Urothelium cell line (cell line): ENCODE results near the gene DCAF6.
A peak's percentile ranks its signal among the peaks of the same experiment; 100 is the strongest.

Experiments
- DNase-seq: peaks from one replicate; pipeline ENCODE4 v3.0.0; 2011; ENCODE audit warnings: low spot score, mixed read lengths
- FAIRE-seq: peaks from 2 replicates; lab custom pipeline; 2011; peaks lifted over from hg19 to GRCh38; lab: Jason Lieb, UNC

Gene DCAF6

GRCh38 chr1:168083456-168084325 is 147.2 kb downstream of the DCAF6 start:
- DNase-seq (no peak), FAIRE-seq (no peak)

GRCh38 chr1:168084396-168085231 is 148.1 kb downstream of the DCAF6 start:
- FAIRE-seq (no peak), DNase-seq (peak; percentile 67)

DNA sequence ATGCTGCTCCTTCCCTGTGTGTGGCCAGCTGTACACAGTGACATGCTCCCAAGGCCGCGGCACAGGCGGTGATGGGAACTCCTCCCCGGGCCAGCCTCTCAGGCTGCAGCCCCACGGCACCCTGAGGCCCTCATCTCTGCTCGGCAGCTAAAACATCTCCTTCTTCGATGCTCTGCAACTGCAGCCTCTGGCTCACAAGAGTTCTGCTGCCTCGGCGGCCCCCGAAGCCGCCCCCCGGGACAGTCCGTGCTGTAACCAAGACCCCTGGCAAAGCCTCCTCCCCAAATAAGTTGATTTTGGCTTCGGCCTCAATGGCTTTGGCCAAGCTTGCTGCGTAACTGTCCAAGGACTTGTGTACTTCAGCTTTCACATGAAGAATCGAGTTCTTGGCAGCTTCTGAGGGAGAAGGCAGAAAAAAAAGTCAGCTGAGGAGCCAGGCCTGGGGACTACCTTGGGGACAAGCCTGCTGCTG is 149.0 kb downstream of the DCAF6 start:
- FAIRE-seq, result no peak
- no peak for DNase-seq

- DNase-seq, result no peak
- no peak for FAIRE-seq
These were observed 150.0 kb downstream of the DCAF6 start for GRCh38 chr1:168086438-168086837.

- FAIRE-seq, result no peak
These were observed 151.2 kb downstream of the DCAF6 start for GRCh38 chr1:168087696-168088095.

GRCh38 chr1:168088511-168089325 is 152.2 kb downstream of the DCAF6 start:
- FAIRE-seq (no peak), DNase-seq (no peak)

More at GRCh38 chr1:168087696-168088095, 151.2 kb downstream of the DCAF6 start:
- DNase-seq, result no peak

- FAIRE-seq (no peak), DNase-seq (no peak)
These were observed 153.0 kb downstream of the DCAF6 start for GRCh38 chr1:168089326-168089978.

- no peak for DNase-seq
- no peak for FAIRE-seq
These were observed 153.5 kb downstream of the DCAF6 start for GRCh38 chr1:168089979-168090337.

DNA sequence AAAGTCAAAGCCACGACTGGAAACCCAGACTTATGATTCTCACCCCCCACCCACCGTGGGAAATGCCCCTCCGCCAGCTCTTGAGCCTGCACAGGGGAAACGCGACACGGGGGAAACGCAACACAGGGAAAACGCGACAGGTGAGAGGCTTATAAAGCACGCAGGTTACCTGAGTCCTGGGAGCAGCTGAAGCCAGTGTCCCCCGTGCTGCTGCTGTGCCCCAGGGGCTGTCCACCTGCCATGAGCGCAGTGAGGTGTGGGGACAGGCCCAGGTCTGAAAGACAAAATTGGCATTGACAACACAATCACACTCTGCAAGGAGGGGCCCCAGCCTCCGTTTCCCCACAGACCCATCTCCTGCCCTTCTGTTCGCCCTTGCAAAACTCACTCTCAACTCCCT is 153.9 kb downstream of the DCAF6 start:
- no peak for DNase-seq
- FAIRE-seq, result no peak

GRCh38 chr1:168091063-168091462 is 154.6 kb downstream of the DCAF6 start:
- DNase-seq (no peak), FAIRE-seq (no peak)

DNA sequence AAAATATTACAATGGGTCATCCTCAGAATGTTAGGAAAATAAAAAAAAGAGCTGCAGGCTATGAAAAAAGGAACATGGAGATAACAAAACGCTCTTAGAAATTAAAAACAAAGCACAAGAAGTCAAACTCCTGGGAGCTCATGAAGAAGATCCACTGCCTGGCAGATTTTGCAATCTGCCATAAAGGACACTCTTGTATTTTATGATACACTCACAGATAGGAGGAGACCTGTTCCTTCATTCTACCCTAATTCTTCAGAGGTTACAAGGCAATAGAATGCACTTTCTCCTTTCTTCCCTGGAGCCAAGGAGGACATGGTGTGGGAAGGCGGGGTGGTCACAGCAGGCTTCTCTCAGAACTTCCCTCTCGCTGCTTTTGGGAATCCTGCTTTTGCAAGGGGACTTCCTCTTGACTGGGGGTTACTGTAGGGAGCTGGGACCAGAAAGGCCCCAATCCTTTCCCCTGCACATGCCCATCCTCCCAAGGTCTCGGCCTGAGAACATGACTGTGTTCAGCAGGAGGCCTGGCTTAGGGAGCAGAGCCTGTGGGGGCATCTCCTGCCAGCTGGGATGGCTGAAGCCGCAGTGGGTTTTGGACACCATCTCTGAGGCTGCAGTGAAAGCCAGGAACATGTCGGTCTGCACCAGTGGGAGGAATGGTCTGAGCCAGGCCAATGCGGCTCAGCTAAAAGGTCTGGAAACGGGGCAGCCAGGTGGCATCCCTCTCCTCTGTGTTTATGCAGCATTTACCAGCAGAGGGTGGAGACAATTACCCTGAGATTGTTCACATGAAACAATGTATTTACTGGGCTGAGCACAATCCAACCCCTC is 155.5 kb downstream of the DCAF6 start:
- DNase-seq, result no peak
- FAIRE-seq, result no peak

DNA sequence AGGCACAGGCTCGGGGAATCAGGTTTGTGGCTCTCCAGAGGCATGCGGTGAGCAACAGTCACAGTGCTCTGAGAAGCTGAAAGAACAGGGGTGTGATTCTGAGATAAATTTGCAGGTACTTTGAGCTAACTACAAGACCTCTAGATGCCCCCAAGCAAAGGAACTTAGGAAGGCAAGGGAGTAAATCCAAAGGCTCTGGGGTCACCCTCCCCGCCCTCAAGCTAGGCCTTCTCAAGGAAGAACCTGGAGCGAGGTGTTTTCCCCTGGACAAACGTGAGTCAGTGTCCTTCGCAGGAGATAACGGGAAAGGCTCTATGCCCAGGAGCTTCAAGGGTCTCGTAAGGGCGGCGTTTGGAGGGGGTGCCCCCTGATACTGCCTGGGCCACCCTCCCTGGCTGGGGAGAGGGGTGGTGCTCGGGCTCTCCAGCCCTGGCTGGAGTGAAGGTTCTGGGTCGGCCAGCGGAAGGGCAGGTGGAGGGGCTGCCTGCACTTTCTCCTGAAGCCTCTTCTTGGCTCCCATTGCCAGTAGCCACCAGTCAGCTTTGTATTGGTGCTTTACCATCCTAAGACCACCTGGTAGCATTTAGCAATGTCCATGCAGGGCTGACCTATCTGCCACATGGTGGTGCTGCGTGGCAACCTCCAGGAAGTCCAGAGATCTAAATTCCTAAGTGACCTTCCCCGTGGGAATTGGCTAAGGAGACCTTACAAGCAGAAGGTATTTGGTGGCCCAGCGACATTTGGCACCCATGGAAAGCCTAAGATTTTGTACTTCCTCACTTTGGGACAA is 156.3 kb downstream of the DCAF6 start:
- no peak for DNase-seq
- FAIRE-seq, result no peak

DNA sequence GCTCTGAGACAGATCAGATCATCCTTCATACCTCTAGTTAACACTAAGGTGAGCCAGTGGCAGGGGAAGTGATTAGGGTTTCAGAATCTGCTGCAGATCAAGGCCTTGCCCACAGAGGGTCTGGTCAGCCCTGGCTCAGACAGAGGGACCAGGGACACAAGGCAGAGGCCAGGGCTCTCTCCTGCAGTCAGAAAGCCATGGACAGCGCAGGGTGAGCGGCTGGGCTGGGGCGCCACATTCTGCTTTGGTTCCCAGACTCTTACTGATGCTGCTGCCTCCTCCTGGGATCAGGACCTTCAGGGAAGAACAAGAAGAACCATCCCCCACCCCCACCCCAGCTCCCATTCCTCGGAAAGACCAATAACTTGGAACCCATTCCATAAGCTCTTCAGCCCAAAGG is 157.1 kb downstream of the DCAF6 start:
- no peak for FAIRE-seq
- no peak for DNase-seq

DNA sequence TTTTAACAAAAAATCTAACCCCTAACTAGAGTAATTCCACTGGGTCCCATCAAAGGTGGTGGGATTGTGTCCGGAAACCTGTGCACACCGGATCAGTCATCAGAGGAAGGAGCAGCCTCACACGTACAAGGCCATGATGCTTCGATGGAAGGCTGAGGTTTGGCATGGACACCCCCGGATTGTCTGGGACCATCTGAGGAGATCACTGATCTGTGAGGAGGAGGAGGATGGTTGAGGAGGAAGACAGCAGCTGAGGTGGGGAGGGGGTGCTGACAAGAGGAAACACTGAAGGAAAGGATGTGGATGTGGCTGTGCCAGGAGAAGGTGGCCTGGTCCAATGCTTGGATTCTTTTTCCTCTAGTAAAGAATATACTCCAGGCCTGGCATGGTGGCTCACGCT is 159.0 kb downstream of the DCAF6 start:
- FAIRE-seq (no peak), DNase-seq (no peak)

GRCh38 chr1:168096296-168097165 is 160.0 kb downstream of the DCAF6 start:
- DNase-seq (no peak), FAIRE-seq (no peak)

- no peak for FAIRE-seq
- no peak for DNase-seq
These were observed 161.5 kb downstream of the DCAF6 start for GRCh38 chr1:168097921-168098528.

- FAIRE-seq (no peak), DNase-seq (no peak)
These were observed 162.2 kb downstream of the DCAF6 start for GRCh38 chr1:168098534-168099320.
